Measurements from ENCODE around the gene SIPA1L3. TPM values are rescaled to one million over a fixed set of nuclear protein-coding genes. Genes with fewer than 3 reads are reported as not detected.
"Not testable (repeated sequence)": the region's sequence is repeated elsewhere in the genome, so short reads cannot be mapped to it uniquely, and the experiment has no call there.

SIPA1L3 gene
- total RNA-seq, 2 donors from 2014 or later, result 19.5 to 21.4 TPM

GRCh38 chr19:38224863-38225218 lies 317.8 kb downstream of the SIPA1L3 start:
- H3K4me1 Mint-ChIP-seq, result peaks cover 19% of the 10 kb centered on the region
- not testable (repeated sequence) for H3K36me3 Mint-ChIP-seq (ENCODE audit: low read depth); ATAC-seq (replicated peaks); H3K9me3 Mint-ChIP-seq; H3K27ac Mint-ChIP-seq
- peak overlapping the region; percentile 15 for H3K4me3 Mint-ChIP-seq
- peaks cover 42% of the 10 kb centered on the region for H3K27me3 Mint-ChIP-seq

DNA sequence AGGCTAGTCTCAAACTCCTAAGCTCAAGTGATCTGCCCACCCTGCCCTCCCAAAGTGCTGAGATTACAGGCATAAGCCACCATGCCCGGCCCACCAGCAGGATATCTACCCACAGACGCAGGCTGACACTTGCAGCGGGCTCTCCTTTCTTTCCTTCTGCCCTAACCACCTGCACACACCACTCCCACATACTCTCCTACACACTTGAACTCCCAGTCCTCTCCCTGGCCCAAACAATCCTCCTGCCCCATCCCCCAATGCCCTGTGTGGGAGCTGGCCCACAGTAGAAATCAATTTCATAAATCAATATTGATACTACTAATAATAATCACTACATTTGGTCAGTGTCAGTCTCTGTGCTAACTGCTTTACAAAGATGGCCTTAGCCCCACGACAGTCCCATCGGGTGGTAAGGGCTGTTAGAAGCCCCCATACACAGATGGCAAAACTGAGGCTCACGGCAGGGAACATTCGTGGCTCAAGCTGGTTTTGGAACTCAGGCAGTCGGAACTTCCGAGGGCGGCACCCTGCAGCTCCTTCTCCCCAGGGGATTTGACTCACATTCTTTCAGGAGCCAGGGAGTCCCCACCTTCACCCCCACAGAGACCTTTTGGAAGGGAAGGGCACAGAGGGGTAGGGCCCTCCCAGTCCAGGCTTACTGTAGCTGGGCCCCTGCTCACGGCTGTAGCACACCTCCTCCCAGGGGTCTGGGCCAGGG lies 320.4 kb downstream of the SIPA1L3 start:
- Mint-ChIP-seq H3K27me3 (peaks cover 47% of the 10 kb centered on the region), H3K36me3 (ENCODE audit: low read depth) (peaks cover 6% of the 10 kb centered on the region), H3K27ac (no peak overlapping the region), H3K4me3 (peak overlapping the region; percentile 15), H3K4me1 (peaks cover 14% of the 10 kb centered on the region), H3K9me3 (no peaks in the 10 kb centered on the region)
- no peak for ATAC-seq (replicated peaks)

- no peak overlapping the region for H3K27ac Mint-ChIP-seq
- no peak for ATAC-seq (replicated peaks)
- H3K36me3 Mint-ChIP-seq (ENCODE audit: low read depth), result peaks cover 5% of the 10 kb centered on the region
- peak overlapping the region; percentile 15 for H3K4me3 Mint-ChIP-seq
- peaks cover 12% of the 10 kb centered on the region for H3K4me1 Mint-ChIP-seq
- H3K27me3 Mint-ChIP-seq, result peaks cover 44% of the 10 kb centered on the region
- H3K9me3 Mint-ChIP-seq, result no peaks in the 10 kb centered on the region
Measured at GRCh38 chr19:38228005-38228377, 321.0 kb downstream of the SIPA1L3 start.

GRCh38 chr19:38228491-38229439 lies 321.8 kb downstream of the SIPA1L3 start:
- Mint-ChIP-seq H3K27me3 (peaks cover 40% of the 10 kb centered on the region), H3K9me3 (no peaks in the 10 kb centered on the region), H3K36me3 (ENCODE audit: low read depth) (no peaks in the 10 kb centered on the region), H3K4me1 (peaks cover 6% of the 10 kb centered on the region), H3K27ac (no peak overlapping the region), H3K4me3 (peak overlapping the region; percentile 52)
- ATAC-seq (replicated peaks), result no peak

GRCh38 chr19:38229585-38230073 lies 322.6 kb downstream of the SIPA1L3 start:
- peak; percentile 67 for ATAC-seq (replicated peaks)
- H3K9me3 Mint-ChIP-seq, result no peaks in the 10 kb centered on the region
- no peaks in the 10 kb centered on the region for H3K4me1 Mint-ChIP-seq
- H3K27me3 Mint-ChIP-seq, result peaks cover 36% of the 10 kb centered on the region
- H3K27ac Mint-ChIP-seq, result no peak overlapping the region
- no peaks in the 10 kb centered on the region for H3K36me3 Mint-ChIP-seq (ENCODE audit: low read depth)
- peak overlapping the region; percentile 33 for H3K4me3 Mint-ChIP-seq

- not testable (repeated sequence) for H3K36me3 Mint-ChIP-seq (ENCODE audit: low read depth); ATAC-seq (replicated peaks); H3K27ac Mint-ChIP-seq; H3K9me3 Mint-ChIP-seq; H3K4me1 Mint-ChIP-seq; H3K4me3 Mint-ChIP-seq
- H3K27me3 Mint-ChIP-seq, result peaks cover 36% of the 10 kb centered on the region
Measured at GRCh38 chr19:38230506-38231133, 323.6 kb downstream of the SIPA1L3 start.

- no peak overlapping the region for H3K27ac Mint-ChIP-seq
- no peaks in the 10 kb centered on the region for H3K36me3 Mint-ChIP-seq (ENCODE audit: low read depth)
- H3K4me3 Mint-ChIP-seq, result no peak overlapping the region
- H3K27me3 Mint-ChIP-seq, result peaks cover 27% of the 10 kb centered on the region
- no peaks in the 10 kb centered on the region for H3K4me1 Mint-ChIP-seq
- no peak for ATAC-seq (replicated peaks)
- no peaks in the 10 kb centered on the region for H3K9me3 Mint-ChIP-seq
Measured at GRCh38 chr19:38231918-38232317, 324.9 kb downstream of the SIPA1L3 start.

DNA sequence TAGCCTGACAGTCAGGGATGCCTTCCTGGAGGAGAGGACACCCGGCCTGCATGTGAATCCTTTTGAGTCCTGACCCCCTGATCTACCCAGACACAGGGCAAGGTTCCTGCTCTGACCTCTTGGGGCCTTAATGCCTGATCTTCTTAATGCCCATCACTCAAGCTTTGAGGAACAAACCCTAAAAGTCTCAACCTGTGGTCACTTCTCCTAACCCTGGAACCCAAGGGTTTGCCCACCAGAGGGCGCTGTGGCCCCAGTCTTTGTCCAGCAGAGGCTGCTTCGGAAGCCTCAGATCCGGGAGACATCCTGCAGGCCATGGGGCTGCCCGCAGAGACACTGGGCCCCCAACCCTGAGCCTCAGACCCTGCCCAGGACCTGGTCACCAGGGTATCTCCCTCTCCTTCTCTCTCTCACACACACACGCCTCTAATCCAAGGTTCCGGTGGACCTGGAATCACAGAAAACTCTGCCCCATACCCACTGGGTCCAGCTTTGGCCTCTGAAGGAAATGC lies 326.8 kb downstream of the SIPA1L3 start:
- Mint-ChIP-seq H3K4me1 (no peaks in the 10 kb centered on the region), H3K27me3 (peaks cover 25% of the 10 kb centered on the region), H3K27ac (no peak overlapping the region), H3K4me3 (no peak overlapping the region), H3K36me3 (ENCODE audit: low read depth) (no peaks in the 10 kb centered on the region), H3K9me3 (no peaks in the 10 kb centered on the region)
- peak; percentile 88 for ATAC-seq (replicated peaks)

GRCh38 chr19:38234615-38235014 lies 327.6 kb downstream of the SIPA1L3 start:
- H3K27ac Mint-ChIP-seq, result no peak overlapping the region
- H3K4me3 Mint-ChIP-seq, result no peak overlapping the region
- no peak for ATAC-seq (replicated peaks)
- H3K9me3 Mint-ChIP-seq, result no peaks in the 10 kb centered on the region
- H3K36me3 Mint-ChIP-seq (ENCODE audit: low read depth), result no peaks in the 10 kb centered on the region
- peaks cover 25% of the 10 kb centered on the region for H3K27me3 Mint-ChIP-seq
- H3K4me1 Mint-ChIP-seq, result no peaks in the 10 kb centered on the region

DNA sequence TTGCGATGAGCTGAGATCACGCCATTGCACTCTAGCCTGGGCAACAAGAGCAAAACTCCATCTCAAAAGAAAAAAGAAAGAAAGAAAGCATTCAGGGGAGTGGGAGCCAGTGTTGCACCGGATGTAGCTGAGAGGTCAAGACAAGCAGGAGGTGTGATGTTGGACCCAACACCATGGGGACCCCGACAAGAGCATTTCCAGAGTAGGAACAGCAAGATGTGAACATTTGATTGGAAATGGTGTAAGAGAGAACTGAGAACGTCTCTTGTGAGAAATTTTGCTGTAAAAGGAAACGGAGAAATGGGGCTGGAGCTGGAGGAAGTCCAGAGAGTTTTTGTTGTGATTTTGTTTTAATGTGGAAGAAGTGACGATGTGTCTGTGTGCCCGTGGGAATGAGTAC lies 332.8 kb downstream of the SIPA1L3 start:
- Mint-ChIP-seq H3K27ac (no peak overlapping the region), H3K36me3 (ENCODE audit: low read depth) (no peaks in the 10 kb centered on the region), H3K4me3 (no peak overlapping the region), H3K4me1 (peaks cover 5% of the 10 kb centered on the region), H3K27me3 (peaks cover 11% of the 10 kb centered on the region), H3K9me3 (no peaks in the 10 kb centered on the region)
- no peak for ATAC-seq (replicated peaks)

DNA sequence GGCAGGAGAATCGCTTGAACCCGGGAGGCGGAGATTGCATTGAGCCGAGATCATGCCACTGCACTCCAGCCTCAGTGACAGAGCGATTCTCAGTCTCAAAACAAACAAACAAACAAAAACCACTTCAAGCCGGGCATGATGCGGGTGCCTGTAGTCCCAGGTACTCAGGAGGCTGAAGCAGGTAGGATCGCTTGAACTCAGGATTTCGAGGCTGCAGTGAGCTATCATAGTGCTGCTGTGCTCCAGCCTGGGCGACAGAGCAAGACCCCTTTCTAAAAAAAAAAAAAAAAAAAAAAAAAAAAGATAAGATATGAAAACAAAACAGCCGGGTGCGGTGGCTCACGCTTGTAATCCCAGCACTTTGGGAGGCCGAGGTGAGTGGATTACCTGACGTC lies 336.3 kb downstream of the SIPA1L3 start:
- H3K4me3 Mint-ChIP-seq, result peak overlapping the region; percentile 63

GRCh38 chr19:38245826-38246498 lies 339.0 kb downstream of the SIPA1L3 start:
- H3K4me1 Mint-ChIP-seq, result peaks cover 5% of the 10 kb centered on the region
- H3K4me3 Mint-ChIP-seq, result no peak overlapping the region
- H3K27ac Mint-ChIP-seq, result no peak overlapping the region
- no peaks in the 10 kb centered on the region for H3K36me3 Mint-ChIP-seq (ENCODE audit: low read depth)
- no peaks in the 10 kb centered on the region for H3K9me3 Mint-ChIP-seq
- no peak for ATAC-seq (replicated peaks)
- H3K27me3 Mint-ChIP-seq, result peaks cover 3% of the 10 kb centered on the region

More for the DNA sequence above, 336.3 kb downstream of the SIPA1L3 start:
- H3K27me3 Mint-ChIP-seq, result peaks cover 8% of the 10 kb centered on the region
- H3K4me1 Mint-ChIP-seq, result peaks cover 5% of the 10 kb centered on the region
- no peak for ATAC-seq (replicated peaks)
- no peaks in the 10 kb centered on the region for H3K36me3 Mint-ChIP-seq (ENCODE audit: low read depth)
- no peaks in the 10 kb centered on the region for H3K9me3 Mint-ChIP-seq
- H3K27ac Mint-ChIP-seq, result peak overlapping the region; percentile 59

DNA sequence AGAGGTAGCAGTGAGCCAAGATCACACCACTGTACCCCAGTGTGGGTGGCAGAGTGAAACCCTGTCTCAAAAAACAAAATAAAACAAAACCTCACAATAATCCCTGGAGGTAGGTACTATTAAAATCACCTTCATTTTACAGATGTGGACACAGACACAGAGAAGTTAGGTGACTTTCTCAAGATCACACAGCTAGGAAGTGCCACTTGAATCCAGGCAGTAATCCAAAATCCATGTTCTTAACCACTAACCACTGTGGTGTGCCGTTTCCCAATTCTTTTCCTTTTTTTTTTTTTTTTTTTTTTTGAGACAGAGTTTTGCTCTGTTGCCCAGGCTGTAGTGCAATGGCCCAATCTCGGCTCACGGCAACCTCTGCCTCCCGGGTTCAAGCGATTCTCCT lies 340.1 kb downstream of the SIPA1L3 start:
- no peak overlapping the region for H3K27ac Mint-ChIP-seq
- peaks cover 7% of the 10 kb centered on the region for H3K27me3 Mint-ChIP-seq
- no peak for ATAC-seq (replicated peaks)
- H3K36me3 Mint-ChIP-seq (ENCODE audit: low read depth), result no peaks in the 10 kb centered on the region
- H3K9me3 Mint-ChIP-seq, result no peaks in the 10 kb centered on the region
- no peak overlapping the region for H3K4me3 Mint-ChIP-seq
- H3K4me1 Mint-ChIP-seq, result peaks cover 5% of the 10 kb centered on the region

DNA sequence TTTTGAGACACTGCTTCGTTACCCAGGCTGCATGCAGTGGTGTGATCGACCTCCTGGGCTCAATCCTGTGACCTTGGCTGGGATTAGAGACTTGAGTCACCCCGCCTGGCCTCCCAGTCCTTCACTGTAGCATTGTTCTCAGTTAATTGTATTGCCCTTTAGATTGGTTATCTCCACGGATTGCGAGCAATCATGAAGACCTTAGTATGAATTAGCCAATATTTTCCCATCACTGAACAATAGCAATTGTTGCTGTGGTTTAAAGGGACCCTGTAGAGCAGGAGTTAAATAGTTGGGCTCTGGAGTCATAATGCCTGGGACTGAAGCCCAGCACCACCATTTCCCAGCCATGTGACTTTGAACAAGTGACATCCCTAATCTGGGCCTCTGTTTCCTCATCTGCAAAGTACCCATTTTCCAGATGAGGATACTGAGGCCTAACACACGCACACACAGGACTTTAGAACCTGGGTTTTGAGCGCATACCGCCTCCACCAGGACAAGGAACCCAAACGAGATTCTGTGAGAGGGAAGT lies 340.8 kb downstream of the SIPA1L3 start:
- Mint-ChIP-seq H3K27ac (no peak overlapping the region), H3K4me3 (no peak overlapping the region), H3K9me3 (no peaks in the 10 kb centered on the region), H3K27me3 (peaks cover 7% of the 10 kb centered on the region), H3K4me1 (peaks cover 5% of the 10 kb centered on the region), H3K36me3 (ENCODE audit: low read depth) (no peaks in the 10 kb centered on the region)
- no peak for ATAC-seq (replicated peaks)

Data from activated T-helper 17 cell treated with anti-CD3 and anti-CD28 coated beads, Interleukin-2, amount 50 U/mL, for 72 hours (primary cell).